ENCODE results near the gene UGT1A3. TPM values are rescaled to one million over a fixed set of nuclear protein-coding genes. Genes with fewer than 3 reads are reported as not detected.

UGT1A3 gene
- total RNA-seq, 1 donor from 2014 or later: not detected

GRCh38 chr2:233791883-233792329 is 63.1 kb downstream of the UGT1A3 start:
- Mint-ChIP-seq H3K4me1 (no peaks in the 10 kb centered on the region), H3K9me3 (no peaks in the 10 kb centered on the region), H3K27ac (no peak overlapping the region), H3K27me3 (peaks cover 7% of the 10 kb centered on the region), H3K4me3 (no peak overlapping the region), H3K36me3 (ENCODE audit: low read depth) (no peaks in the 10 kb centered on the region)
- ChIA-PET POLR2A (no interaction called here), CTCF (no interaction called here)
- TF ChIP-seq, protein P1, sequence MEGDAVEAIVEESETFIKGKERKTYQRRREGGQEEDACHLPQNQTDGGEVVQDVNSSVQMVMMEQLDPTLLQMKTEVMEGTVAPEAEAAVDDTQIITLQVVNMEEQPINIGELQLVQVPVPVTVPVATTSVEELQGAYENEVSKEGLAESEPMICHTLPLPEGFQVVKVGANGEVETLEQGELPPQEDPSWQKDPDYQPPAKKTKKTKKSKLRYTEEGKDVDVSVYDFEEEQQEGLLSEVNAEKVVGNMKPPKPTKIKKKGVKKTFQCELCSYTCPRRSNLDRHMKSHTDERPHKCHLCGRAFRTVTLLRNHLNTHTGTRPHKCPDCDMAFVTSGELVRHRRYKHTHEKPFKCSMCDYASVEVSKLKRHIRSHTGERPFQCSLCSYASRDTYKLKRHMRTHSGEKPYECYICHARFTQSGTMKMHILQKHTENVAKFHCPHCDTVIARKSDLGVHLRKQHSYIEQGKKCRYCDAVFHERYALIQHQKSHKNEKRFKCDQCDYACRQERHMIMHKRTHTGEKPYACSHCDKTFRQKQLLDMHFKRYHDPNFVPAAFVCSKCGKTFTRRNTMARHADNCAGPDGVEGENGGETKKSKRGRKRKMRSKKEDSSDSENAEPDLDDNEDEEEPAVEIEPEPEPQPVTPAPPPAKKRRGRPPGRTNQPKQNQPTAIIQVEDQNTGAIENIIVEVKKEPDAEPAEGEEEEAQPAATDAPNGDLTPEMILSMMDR (IDR thresholded peaks at IDR 0.05): no peak
- DNase-seq (no peak), ATAC-seq (ENCODE audit: low read depth) (no peak)
- intact Hi-C loops (cut with micrococcal nuclease): no loop called here

DNA sequence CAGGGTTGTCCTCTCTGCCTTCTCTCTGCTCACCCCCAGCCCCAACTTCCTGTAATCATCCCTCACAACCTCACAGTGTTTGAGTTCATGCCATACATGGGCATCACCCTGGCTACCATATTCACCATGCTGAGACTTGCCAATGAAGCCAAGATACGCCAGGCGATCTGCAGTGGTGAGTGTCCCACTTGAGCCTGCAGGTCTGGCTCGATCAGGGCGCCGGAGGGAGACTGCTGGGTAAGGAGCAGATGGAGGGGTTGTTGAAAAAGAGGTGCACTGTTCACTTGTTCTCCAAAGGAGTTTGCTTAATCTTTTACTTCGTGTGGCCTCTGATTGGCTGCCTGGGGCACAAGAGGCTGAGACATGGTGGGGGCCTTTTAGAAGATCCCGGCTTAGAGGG is 63.9 kb downstream of the UGT1A3 start:
- ChIA-PET CTCF (no interaction called here), POLR2A (no interaction called here)
- Mint-ChIP-seq H3K4me3 (no peak overlapping the region), H3K27ac (no peak overlapping the region), H3K27me3 (peaks cover 7% of the 10 kb centered on the region), H3K9me3 (no peaks in the 10 kb centered on the region), H3K4me1 (no peaks in the 10 kb centered on the region), H3K36me3 (ENCODE audit: low read depth) (no peaks in the 10 kb centered on the region)
- DNase-seq: no peak
- TF ChIP-seq, protein P1 (IDR thresholded peaks at IDR 0.05): no peak
- ATAC-seq (ENCODE audit: low read depth): no peak
- intact Hi-C loops (cut with micrococcal nuclease): no loop called here

DNA sequence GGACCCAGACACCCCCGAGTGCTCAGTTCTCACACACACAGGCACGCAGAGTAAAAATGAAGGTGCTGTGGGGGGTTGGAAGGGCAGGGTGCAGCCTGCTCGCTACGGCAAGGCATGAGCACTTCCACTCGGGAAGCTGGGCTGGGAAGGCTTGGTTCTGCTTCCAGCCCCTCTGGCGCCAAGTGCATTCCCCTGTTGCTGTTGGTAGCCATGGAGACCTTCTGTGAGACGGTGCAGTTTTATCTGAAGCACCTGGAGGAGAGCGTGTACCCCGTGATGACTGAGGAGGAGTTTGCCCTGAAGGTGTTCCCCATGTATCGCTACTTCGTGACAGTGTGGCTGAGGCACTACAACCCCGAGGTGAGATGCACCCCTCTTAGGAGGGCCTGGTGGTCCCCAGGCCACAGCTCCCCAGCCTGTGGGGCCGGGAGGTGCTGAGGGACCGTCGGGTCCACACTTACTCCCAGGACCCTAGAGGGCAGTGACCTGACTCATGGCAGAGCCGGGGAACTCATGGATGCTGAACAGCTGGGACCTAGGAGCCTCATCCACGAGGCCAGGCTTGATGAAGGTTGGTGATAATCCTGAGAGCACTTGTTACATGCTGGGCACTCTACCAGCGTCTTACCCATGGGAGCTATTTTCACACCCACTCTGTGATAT is 64.8 kb downstream of the UGT1A3 start:
- H3K4me3 Mint-ChIP-seq: no peak overlapping the region
- H3K27ac Mint-ChIP-seq: no peak overlapping the region
- DNase-seq: no peak
- CTCF ChIA-PET: no interaction called here
- no peak for ATAC-seq (ENCODE audit: low read depth)
- TF ChIP-seq, protein P1 (IDR thresholded peaks at IDR 0.05): no peak
- H3K27me3 Mint-ChIP-seq: peaks cover 7% of the 10 kb centered on the region
- H3K36me3 Mint-ChIP-seq (ENCODE audit: low read depth): no peaks in the 10 kb centered on the region
- POLR2A ChIA-PET: no interaction called here
- intact Hi-C loops (cut with micrococcal nuclease): no loop called here
- H3K4me1 Mint-ChIP-seq: no peaks in the 10 kb centered on the region
- H3K9me3 Mint-ChIP-seq: no peaks in the 10 kb centered on the region

DNA sequence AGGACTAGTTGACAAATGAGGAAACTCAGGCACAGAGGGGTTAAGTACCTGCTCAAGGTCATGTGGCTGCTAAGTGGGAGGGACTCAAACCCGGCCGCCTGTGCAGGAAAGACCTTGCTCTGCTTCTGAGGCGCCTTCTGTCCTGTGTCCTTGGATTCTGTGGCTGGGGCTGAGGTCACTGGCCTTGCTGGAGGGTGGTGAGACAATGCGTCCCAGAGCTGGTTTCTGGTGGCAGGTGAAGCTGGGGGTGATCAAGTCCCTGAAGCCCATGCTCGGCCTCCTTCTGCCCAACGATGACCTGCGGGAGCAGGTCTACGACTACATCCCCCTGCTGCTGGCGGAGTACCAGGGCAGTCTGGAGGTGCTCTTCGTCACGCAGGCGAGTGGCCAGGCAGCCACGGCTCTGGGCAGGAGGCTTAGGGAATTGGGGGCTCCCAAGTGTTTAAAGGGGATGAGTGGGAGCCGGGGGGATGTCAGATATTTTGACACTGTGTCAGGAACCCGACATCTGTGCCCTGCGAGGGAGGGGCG is 65.4 kb downstream of the UGT1A3 start:
- peaks cover 7% of the 10 kb centered on the region for H3K27me3 Mint-ChIP-seq
- intact Hi-C loops (cut with micrococcal nuclease): no loop called here
- no peaks in the 10 kb centered on the region for H3K36me3 Mint-ChIP-seq (ENCODE audit: low read depth)
- TF ChIP-seq, protein P1 (IDR thresholded peaks at IDR 0.05): no peak
- H3K4me1 Mint-ChIP-seq: no peaks in the 10 kb centered on the region
- DNase-seq (no peak), ATAC-seq (ENCODE audit: low read depth) (no peak)
- H3K27ac Mint-ChIP-seq: no peak overlapping the region
- ChIA-PET CTCF (no interaction called here), POLR2A (no interaction called here)
- no peak overlapping the region for H3K4me3 Mint-ChIP-seq
- H3K9me3 Mint-ChIP-seq: no peaks in the 10 kb centered on the region

GRCh38 chr2:233795735-233796171 is 66.9 kb downstream of the UGT1A3 start:
- Mint-ChIP-seq H3K9me3 (peaks cover 2% of the 10 kb centered on the region), H3K36me3 (ENCODE audit: low read depth) (no peaks in the 10 kb centered on the region), H3K4me3 (no peak overlapping the region), H3K4me1 (no peaks in the 10 kb centered on the region), H3K27ac (no peak overlapping the region), H3K27me3 (peaks cover 7% of the 10 kb centered on the region)
- no peak for DNase-seq
- ChIA-PET POLR2A (no interaction called here), CTCF (no interaction called here)
- intact Hi-C loops (cut with micrococcal nuclease): no loop called here
- TF ChIP-seq, protein P1 (IDR thresholded peaks at IDR 0.05): no peak
- ATAC-seq (ENCODE audit: low read depth): no peak

All from activated B cell treated with CpG ODN at 0.5 μM for 24 hours (primary cell).